NCI-H146 treated with DMSO at 0.1 percent for 48 hours (cell line): ENCODE results near the gene ZFYVE21.
A peak's percentile ranks its signal among the peaks of the same experiment; 100 is the strongest.

Experiments
- DNase-seq: peaks from one replicate; lab custom pipeline; 2025; ENCODE audit not compliant: unreplicated experiment; lab: John Stamatoyannopoulos, UW

ZFYVE21 gene

DNA sequence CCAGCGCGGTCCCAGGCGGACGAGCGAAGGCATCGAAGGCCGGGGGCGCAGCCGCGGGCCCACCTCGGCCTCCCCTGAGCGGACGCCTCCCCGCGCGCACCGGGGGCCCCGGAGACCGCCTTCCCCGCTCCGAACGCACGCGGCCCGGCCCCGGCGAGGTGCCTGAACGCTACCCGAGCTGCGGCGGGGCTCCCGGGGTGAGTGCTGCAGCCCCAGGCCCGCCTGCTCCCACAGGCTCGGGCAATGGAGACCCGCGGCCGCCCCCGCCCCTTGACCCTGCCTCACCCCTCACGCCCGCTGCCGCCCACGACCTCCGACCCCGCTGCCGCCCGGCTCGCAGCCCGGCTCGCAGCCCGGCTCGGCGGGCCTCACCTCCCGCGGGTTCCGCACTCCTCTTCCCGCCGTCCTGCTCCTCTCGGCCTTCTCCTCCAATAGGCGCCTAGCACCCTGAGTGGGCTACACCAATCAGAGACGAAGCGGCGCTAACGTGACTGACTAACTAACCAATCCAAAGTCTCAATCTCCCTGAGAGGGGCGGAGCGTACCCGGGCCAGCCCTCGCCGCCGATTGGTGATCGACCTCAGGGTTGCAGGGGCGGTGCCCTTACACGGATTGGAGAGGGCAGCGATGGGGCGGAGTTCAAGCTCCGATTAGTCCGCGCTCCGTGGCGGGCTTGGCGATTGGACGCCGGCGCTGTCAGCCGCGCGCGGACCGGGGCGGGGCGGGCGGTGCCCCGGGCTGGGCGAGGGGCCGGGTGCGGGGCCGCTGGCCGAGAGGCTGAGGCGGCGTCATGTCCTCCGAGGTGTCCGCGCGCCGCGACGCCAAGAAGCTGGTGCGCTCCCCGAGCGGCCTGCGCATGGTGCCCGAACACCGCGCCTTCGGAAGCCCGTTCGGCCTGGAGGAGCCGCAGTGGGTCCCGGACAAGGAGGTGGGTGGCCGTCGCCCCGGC, at the start of gene ZFYVE21, which contains the start of gene XRCC3:
Gene ZFYVE21, plus strand, starts transcription at position 759 of the 949 bp plus-strand sequence. Its CDS starts 32 bp downstream, at position 791.
Gene XRCC3, minus strand, starts transcription at position 400 of the 949 bp plus-strand sequence. CDS start 4,364 bp downstream, outside the sequence.
- DNase-seq: peak; percentile 100

DNA sequence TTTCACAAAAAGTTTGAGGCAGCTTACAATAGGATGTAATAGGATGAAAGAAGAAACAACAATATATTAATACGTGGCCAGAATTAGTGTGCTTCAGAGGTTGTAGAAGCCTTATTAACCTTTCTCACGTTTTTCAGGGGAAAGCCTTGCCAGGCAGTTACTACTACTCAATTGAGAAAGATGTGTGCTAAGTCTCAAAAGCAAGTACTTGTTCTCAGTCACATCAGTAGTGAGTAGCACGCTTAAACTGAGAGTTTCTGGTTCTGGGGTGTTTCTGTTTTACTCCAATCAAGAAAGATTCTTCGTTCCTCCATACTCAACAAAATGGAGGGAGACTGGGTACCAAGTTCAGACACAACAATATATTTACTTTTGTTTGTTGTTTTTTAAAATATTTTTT, 47.9 kb upstream of the ZFYVE21 start:
- no peak for DNase-seq

DNA sequence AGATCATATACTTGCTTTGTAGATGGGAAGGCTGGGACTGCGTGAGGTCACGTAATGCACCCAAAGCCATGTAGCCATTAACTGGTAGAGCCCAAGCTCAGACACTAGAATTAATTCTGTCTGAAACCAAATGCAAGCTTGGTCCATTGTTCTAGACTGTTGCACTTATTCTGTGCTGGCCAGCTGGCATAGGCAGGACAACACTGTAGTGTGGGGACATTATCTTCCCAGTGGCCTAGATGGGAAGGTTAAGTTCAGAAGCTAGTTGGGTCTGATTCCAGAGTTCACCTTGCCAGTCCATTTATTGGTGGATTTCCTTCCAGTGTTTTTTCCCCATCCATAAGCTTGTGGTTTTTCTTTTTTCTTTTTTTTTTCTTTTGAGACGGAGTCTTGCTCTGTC, 47.5 kb upstream of the ZFYVE21 start:
- no peak for DNase-seq

DNA sequence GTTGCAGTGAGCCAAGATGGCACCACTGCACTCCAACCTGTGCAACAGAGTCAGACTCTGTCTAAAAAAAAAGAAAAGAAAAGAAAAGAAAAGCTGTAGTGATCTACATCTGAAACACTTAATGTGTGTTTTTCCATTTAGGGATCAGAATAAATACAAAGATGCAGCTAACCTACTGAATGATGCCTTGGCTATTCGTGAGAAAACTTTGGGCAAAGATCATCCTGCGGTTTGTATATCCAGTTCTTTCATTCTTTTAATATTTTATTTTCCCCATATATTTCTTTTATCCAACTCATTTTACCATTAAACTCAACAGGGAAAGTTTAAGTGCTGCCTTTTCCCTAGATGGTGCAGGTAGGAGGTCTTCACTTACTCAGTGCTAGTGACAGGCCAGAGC, 46.2 kb upstream of the ZFYVE21 start:
- DNase-seq: no peak

DNA sequence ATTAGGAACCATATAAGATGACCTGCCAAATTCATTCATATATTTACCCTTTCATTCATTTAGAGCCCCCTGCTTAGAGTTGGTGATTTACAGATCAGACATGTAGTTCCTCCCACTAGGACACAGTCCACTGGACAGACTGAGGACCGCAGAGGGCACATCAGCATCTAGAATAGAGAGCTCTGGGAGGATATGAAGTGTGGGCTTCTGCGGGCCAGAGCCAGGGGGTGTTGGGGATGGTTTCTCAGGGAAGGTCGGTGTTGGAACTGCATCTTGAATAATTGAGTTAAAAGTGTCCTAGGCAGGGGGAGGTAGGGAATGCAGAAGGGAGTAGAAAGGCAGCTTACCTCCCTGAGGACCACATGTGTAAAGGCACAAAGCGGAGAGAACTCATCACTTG, 43.7 kb upstream of the ZFYVE21 start:
- DNase-seq: no peak

DNA sequence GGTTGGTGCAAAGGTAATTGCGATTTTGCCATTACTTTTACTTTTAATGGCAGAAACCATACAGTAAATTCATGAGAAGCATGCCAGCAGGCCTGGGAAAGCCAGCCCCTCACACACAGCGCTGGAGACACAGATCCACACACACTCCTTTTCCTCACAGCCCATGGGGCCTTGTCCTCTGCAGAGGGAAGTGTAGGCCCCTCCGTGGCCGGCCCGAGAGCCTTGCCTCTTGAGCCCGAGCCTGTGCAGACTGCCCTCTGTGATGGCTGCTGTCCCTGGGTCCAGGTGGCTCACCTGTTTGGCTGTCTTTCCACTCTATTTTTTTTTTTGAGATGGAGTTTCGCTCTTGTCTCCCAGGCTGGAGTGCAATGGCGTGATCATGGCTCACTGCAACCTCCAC, 39.7 kb upstream of the ZFYVE21 start:
- DNase-seq: no peak

DNA sequence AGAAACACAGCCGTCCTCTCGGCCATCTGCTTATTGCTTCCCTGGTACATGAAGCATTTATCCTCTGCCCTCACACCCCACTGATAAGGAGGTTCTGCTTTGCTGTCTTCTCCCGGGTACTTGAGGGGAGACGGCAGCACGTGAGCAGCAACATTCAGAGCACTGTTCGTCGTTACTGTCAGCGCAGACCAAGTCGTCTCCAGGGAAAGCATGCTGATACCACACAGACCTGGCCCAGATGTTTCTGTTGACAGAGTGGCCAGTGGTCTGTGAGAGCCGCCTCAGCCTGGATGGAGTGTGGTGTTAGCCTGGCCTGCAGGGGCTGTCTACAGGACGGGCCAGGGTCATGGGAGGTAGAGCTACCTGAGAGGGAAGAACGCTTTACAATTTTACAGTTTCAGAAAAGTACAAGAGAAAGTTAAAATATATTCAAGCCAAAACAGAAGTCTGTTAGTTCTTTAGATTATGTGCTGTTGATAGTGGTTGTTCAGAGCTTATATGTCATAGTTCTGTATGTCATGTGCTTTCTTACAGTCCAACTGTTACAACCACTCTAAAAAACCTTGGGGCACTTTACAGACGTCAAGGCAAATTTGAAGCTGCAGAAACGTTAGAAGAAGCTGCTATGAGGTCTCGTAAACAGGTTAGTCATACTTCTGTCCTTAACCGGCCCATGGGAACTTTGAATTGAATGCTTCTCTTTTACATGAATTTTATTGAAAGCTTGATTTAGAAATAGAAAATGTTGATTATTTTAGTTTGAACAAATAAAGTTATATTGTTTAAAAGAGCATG, 38.5 kb upstream of the ZFYVE21 start:
- no peak for DNase-seq

DNA sequence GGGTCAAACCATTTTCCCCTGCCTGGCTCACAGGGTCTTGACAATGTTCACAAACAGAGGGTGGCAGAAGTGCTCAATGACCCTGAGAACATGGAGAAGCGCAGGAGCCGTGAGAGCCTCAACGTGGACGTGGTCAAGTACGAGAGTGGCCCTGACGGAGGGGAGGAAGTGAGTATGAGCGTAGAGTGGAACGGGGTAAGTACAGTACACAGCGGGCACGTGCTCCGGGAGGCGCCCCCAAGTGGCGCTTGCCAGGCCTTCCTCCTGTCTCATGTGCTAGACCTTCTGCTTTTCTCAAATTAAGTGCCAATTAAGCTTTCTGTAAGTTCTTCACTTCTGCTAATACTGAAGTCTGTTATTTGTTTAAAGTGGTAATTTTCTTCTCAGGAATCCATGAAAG, 36.3 kb upstream of the ZFYVE21 start:
- DNase-seq: no peak

DNA sequence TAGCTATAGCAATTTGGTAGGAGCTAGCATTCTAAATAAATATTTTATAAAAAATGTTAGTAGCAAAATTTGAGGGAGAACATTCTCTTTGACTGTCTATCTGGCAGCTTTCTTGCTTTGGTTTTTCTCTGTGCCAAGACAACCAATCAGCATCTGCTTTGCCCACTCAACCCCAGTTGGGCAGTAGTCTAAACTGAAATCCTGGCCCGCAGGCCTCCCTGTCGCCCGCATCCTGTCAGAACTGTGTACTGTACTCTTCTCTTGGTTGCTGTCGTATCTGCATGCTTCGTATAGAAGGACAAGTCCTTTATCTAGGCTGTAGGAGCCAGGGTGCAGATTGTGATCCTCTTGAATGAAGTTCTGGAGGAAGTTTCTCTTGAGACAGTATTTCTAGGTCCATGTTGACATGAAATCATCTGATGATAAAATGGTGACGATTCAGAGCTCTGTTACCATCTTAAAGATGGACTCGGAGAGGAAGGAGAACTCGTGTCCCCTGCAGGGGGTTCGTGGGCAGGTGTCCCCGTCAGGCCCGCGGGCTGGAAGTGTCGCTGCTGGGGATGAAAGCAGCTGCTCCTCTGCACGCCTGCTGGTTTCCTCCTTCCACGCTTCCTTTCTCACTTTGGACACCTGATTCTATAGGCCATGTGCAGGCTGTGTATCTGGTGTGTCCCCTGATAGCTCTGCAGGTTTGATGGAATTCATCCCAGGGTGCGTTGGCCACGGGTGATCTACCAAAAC, 34.9 kb upstream of the ZFYVE21 start:
- no peak for DNase-seq

DNA sequence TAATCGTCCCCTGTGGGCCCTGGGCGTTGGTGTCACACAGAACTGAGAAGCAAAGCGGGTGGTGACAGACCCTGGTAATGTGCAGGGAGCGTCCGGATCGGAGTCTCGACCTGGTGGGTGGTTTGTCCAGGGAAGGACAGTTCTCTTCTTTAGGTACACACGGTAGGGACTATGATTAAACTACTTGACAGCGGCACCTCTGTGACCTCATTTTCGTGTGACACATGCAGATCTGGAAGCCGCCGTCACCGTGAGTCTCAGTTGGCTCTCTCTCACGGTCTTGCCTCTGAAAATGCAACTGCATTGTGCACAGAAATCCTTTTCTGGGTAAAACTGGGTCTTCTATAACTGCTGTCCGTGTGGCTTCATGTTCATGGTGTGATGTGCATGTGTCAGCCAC, 32.5 kb upstream of the ZFYVE21 start:
- DNase-seq: no peak

DNA sequence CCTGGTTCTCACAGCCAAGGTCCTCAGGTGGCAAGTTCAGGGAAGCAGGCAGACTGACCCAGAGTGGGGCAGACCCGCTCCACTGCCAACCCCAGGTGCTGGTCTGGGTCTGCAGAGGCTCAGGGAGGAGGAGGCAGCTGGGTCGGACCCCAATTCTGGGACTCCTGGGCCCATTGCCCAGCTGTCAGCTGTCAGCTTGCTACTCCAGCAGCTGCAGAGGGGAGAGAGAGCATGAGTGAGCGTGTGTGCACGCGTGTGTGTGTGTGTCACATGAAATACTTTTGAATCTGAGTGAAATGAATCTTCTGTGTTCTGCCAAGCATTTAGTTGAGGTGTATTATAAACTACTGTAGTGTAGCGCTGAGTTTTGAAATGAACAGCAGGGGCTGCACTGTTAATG, 31.1 kb upstream of the ZFYVE21 start:
- DNase-seq: no peak

DNA sequence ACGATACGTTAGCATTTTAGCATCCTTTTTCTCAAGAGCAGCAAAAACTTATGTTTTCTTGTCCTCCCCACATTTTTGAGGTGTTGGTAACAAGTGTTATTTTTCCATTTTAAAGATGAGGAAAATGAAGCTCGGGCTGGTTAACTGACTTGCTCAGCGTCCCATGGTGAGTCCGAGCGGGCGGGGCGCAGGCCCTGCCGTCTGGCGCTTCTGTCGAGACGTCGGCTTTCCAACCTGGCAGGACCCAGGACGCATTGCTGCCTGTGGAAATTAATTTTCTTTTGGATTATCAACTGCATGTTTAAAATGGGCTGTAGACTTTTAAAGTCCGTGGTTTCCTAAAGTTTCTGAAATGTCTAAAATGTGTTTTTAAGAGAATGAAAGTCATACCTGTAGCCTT, 30.7 kb upstream of the ZFYVE21 start:
- DNase-seq: no peak

DNA sequence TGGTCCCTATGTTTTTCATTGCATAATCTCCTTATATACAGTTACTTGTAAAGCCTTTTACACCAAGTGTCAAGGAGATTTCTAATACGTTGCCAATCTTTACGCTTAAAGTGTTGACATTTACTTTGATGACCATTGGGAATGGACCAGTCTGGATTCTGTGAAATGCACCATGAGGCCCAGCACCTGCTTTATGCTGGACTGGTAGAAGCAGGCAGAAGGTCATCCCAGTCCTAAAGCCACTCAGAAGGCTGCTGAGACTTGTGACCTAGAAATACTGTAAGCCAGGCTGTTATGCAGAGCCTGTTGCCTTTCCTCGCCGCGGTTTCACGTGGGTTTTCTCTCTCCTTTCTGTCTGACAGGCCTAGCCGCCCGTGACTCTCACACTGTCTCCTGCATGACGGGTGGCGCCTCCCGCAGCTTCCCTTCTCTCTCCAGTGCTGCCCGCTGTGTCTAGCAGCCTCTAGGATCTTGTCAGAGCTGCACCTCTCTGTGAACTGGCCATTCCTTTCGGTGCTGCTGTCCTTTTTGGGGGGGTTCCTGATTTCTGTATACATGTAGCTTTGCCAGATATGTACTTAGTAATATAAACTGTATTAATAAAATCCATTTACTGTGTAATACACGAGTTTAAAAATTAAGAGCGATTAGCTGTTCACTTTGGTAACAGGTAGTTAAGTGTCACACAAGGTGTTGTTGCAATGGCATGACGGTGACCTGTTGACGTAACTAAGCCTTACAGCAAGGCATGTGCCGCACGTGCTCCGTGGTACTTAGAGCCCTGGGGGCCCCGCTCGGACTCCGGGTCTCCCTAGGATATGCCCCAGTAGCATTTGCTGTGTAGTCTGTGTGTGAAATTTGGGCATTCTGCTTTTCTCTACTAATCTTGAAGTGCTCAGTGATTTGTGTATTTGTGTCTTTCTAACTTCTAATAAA, 30.1 kb upstream of the ZFYVE21 start:
- no peak for DNase-seq

DNA sequence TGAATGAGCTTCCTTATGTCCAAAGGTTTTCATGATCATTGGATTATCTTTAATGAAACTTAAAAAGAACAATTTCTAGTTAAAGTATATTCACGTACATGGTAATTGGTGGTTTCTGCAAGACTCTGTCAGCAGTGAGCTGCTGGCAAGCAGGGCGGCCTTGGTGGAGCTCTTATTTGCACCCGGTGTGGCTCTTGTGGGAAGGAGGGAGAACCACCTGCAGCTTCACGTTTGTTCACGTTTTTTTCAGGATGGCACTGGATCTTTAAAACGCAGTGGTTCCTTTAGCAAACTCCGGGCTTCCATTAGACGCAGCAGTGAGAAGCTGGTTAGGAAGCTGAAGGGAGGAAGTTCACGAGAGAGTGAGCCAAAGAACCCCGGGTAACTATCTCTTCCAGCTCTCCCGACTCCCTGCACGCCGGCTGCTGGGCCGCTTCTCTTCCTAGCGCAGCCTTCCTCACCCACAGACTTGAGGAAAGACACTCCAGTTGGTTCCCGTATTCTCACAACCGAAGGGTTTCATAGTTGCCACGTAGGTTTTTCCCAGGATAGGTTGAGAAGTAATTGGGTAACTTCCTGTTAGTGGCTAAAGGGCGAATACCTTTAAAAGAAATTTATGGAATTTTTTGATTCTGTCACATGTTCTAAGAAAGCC, 28.7 kb upstream of the ZFYVE21 start:
- no peak for DNase-seq

DNA sequence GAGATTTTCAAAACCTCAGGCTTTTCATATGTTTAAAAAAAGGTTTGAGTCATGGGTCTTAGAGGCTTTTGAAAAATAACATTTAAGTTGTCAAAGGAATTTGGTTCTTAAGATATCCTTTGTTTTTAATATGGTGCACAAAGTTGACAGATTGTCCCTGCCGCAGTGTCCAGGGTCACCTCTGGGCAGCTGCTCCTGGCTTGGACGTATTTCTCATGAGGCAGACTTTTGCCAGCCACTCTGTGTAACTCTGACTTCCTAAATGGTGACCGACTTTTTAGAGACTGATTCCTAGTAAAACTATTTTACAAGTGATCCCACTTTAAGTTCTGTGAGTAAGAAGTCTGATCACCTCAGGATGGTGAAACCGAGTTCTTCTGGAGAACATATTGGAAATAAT, 27.9 kb upstream of the ZFYVE21 start:
- no peak for DNase-seq

DNA sequence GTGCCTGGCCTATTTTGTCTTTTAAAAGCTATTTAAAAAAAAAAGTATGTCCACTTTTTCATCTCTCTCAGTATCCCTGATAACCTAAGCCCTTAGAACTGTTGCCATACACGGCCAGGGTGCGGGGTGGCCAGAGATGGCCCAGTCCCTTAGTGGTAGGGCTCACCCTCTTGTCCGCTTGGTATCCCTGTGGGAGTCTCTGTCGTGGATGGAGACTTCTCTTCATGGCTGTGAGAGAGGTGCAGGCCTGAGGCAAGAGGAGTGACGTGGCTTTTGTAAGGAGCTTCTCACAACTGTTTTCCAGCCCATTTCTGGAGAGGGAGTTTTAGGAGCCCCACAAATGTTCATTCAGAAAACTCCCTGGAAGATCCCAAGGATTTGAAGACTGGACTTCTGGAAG, 27.2 kb upstream of the ZFYVE21 start:
- DNase-seq: no peak

DNA sequence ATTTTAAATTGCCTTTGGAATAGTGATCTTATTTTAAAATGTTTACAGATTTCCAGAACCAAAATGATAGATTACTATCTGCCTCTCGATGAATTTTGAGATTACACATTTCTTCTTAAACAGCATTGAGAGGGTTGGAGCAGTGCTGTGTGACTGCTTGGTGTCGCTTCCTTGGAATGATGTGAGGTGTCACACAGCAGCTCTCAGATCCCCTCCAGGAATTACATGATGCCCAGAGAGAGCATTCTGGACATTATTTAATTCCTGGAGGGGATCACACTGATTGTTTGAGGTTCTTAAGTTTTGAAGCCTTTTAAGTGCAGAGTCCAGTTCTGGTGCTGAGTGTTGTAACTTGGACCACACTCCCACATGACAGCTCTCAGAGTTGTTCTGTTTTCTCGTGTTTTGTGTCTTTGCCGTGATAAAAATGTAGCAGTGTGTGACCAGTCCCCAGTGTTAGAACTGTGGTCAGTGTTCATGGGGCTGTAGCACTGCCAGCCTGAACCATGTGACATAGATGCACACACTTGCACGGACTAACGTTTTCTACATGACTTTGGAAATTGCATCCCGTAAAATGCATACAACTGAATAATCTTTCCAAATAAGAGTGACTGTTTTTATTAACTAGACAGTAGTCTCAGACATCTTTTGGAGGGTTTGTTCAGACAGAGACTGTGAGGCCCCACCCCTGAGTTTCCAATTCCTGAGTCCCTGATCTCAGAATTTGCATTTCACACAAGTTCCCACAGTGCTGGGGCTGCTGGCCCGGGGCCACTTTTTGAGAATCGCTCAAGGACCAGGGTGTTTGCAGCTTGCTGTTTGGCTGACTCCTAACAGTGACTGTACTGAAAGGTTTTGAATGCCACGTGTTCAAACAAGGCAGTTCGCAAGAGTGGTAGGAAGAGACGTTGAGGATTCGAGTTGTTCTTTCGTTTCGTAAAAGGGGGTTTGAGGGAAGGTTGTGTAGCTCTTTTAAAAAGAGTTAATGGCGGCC, 26.4 kb upstream of the ZFYVE21 start:
- DNase-seq: no peak

DNA sequence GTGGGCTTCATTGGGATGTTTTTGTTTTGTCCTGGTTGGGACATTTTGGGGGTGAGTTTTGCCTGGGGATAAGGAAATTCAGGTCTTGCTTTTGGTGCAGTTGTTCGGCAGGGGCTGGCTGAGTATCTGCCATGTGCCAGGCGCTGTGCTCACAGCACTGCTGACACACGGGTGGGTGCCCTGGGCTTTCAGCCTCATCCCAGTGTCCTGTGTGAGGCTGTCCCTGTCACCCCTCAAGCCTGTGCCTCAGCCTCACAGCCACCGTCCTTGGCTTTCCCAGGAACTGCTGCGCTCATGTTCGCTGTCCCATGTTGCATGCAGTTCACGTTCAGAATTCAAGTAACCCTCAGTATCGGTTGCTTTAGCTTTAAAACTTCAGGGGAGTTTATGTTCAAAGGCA, 25.3 kb upstream of the ZFYVE21 start:
- no peak for DNase-seq
